NCI-H1694 (cell line): ENCODE measurements around the gene ITGA8.
"Not testable (repeated sequence)": the region's sequence is repeated elsewhere in the genome, so short reads cannot be mapped to it uniquely, and the experiment has no call there.

Experiments used
- DNase-seq: peaks from one replicate; lab custom pipeline; 2025; lab: John Stamatoyannopoulos, UW

The ITGA8 gene

DNA sequence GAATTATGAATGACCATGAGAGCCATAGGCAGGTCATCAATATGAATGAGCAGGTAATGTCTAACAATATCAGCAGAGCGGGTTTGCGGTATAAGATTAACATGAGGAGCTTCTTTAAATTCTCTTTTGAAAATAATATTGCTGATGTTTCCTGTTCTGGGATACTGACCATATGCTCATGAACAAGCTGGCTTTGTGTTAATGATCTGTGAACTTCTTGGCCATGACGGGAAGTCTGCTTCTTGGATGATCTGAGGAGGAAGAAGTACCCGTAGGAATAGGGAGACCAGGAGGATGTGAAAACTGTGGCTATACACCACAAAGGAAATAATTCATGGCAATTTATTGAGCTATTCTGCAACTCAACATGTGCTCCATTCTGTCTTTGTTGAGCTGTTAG, 38.6 kb downstream of the ITGA8 start:
- DNase-seq = no peak

DNA sequence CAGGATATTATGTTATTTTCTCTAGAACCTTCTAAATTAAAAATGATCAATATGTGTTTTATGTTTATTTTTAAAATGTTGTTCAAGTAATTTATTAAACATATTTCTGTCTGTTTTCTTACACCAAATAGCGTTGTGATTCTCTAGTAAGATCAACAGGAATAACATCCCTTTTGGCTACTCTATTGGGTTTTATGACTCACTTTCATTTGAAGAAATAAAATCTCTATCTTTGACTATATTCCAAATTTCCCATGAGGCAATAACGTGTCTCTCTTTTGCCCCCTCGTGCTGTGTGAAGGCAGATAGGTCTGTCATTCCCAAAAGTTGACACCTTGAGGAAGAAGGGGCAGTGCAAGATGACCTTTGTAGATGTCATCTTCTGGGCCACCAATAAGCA, 40.9 kb downstream of the ITGA8 start:
- no peak for DNase-seq

DNA sequence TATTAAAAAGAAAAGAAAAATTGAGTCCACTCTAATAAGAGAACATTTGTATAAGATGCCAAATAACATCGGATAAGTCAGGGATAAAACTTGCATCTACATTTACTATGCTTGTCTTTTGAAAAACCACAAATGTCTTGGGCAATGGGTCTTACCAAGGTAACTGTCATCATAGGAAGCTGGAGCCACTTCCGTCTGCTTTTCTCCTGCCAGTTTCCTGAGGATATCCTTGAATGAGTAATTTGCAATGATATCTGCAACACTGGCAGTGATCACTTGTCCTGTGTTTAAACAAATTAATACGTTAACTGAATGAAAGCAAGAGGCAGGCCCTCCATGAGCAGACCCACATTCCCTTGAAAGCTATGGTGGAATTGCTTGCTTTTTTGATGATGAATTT, 47.3 kb downstream of the ITGA8 start:
- DNase-seq = no peak

DNA sequence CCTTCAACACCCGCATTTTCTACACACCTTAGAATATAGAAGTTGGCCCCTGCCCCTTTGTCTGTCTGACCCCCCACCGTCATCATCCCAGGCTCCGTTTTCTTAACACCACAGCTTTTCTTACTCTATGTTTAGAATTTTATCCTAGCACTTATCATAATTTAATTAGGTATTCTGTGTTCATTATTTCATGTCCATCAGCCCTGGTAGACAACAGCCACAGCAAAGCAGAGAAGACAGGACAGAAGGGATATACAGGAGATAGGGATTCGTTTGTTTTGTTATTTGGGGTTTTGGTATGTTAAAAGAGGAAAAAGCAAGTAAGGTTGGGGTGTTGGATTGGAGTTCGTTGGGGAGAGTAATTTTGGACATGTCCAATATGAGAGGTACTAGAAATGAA, 48.8 kb downstream of the ITGA8 start:
- DNase-seq = no peak

DNA sequence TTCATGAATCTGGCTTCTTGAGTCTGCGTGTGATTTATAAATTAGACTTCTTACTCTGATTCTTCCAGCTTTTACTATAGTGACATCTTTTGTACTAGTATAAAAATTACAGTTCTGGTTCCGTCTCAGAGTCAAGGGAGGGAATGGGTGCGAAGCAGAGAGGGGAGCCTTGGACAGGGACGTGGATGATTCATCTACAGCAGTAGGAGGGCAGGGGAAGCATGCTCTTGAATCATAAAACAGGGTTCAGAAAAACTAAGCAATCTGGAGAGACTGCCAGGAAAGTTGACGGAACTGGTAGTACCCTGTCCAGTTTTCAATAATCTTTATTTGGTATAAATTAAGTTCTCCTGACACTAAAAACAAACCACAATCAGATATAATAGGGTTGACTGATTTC, 58.1 kb downstream of the ITGA8 start:
- DNase-seq = no peak

DNA sequence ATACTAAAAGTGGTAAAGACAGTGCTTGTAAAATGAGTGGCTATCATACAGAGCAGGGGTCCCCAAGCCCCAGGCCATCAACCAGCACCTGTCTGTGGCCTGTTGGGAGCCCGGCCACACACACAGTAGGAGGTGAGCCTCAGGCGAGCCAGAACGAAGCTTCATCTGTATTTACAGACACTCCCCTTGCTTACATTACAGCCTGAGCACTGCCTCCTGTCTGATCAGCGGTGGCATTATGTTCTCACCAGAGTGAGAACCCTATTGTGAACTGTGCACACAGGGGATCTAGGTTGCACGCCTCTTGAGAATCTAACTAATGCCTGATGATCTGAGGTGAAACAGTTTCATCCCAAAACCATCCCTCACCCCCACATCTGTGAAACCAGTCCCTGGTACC, 58.7 kb downstream of the ITGA8 start:
- no peak for DNase-seq

DNA sequence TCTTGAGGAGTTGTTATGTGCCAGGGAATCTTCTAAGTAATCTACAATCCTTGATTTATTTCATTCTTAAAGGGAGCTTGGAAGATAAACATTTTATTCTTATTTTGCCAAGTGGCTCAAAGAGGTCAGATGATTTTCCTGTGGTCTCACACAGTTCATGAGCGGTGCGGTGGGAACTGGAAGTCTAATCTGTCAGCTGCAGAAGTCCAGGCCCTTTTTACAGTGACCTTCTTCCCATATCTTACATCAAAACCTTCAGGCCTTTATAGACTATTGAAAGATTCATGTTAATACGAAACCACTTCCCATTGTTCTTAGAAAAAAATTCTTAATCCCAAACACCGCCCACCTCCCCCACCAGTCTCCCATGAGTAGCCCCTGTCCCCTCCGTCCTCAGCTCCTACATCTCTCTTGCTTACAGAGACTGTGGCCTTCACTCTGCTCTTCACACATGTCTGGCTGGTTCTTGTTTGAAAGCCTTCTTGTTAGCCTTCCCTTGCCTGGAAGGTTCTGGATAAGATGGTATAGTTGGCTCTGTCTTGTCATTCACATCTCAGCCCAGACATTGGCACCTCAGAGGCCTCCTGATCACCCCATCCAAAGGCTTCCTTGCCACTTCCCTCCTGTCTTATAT, 61.5 kb downstream of the ITGA8 start:
- no peak for DNase-seq

DNA sequence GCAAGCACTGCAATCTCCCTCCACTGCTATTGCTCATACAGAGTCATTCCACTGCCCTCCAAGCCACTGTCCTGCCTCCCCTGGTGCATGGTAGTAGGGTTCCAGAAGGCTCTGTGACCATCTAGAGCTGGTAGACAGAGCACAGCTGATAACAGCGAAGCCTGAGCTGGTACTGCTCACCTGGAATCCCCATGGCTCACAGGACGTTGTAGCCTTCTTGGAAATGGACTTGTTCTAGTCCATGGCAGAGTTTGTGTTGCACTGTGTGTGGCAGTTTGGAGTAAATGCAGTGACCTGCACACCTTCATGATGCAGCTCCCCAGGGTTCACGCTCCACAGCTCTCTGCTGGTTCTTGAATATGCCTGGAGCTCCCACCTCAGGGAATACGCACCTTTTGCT, 67.0 kb downstream of the ITGA8 start:
- no peak for DNase-seq

DNA sequence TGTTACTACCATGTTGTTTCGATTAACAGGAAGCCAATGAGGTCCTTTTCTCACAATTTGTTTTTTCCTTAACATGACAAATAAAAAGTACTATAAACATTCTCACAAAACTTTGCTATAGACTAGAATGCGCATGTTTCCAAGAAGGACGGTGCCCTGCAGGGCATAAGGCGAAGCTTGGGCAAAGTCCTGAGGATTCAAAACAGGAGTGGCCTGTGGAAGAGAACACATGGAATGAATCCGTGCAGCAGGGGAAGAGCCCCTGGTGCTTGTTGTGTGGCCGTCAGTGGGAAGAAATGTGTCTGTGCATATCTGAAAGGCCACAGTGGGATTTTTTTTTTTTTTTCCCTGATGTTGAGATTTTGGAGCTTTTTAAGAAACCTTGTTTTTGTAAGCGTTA, 67.6 kb downstream of the ITGA8 start:
- DNase-seq = no peak

DNA sequence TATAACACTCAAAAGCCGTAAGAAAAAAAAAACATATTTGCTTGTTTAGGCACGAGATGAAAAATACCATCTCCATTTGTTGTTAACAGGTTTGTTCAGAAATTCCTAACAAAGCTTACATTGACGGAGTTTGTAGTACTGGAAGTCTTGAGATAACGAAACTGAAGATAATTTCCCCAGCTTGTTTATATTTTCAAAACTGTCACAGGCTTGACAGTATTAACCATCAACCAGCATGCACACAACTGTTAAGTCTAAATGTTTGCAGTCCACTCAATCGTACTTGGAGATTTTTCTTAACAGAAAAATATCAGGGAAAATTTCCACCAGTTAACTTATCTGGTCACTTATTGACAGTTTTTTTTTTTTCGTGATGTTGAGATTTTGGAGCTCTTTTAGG, 68.5 kb downstream of the ITGA8 start:
- no peak for DNase-seq

DNA sequence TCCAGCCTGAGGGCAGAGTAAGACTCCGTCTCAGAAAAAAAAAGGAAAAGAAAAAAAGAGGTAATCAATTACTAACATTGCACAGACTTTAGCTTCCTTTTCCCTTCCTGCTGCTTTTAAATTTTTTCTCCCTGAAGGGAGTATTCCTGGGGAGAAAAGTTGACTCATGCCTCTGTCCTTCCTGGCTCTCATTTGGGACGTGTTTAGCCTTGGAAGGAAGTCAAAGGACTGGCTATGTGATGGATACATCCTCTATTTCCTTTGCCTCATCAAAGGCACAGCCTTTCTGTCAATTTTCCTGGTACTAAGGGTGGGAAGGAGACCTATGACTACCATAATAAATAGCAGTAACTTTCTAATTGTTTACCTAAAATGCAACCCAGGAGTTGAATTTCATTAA, 77.6 kb downstream of the ITGA8 start:
- DNase-seq = no peak

DNA sequence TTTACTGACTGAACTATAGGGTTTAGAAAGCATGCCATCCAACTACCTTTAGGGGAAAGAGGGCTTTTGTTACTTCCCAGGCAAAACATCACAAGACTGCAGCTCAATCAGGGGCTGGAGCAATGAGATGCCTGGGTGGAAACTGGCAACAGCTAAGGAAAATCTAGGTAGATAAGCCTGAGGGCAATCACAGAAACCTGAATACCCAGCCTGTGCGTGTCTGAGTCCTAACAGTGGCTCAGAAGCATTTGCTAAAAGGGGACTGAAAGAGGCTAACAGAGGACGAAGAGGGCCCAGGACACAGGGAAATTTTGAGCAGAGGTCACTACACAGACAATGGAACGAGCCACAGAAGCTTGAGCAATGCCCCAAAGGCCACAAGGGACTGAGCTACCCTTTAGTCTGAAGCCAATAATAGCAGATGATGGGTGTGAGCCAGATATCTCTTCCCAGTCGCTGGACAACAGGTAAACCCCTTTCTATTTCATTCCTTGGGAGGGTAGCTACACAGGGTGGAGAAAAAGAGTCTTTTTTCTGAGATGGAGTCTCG, 79.1 kb downstream of the ITGA8 start:
- DNase-seq = no peak

DNA sequence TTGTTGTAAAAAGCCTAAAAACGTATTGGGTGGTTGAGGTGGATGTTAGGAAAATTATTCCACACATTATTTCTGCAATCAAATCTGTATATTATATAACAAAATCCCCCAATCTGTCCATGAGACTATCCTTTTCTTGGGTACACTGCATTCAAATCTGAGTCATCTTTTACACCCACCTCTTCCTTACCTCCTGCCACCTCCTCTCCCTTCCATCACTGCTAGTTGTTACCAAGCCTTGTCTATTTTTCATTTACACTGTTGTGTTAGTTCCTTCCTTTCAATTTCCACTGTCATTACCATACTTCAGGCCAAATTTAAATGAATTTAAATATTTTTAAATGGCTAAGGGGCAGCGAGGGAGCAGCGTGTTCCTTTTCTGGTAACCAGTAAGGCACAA, 83.3 kb downstream of the ITGA8 start:
- no peak for DNase-seq

DNA sequence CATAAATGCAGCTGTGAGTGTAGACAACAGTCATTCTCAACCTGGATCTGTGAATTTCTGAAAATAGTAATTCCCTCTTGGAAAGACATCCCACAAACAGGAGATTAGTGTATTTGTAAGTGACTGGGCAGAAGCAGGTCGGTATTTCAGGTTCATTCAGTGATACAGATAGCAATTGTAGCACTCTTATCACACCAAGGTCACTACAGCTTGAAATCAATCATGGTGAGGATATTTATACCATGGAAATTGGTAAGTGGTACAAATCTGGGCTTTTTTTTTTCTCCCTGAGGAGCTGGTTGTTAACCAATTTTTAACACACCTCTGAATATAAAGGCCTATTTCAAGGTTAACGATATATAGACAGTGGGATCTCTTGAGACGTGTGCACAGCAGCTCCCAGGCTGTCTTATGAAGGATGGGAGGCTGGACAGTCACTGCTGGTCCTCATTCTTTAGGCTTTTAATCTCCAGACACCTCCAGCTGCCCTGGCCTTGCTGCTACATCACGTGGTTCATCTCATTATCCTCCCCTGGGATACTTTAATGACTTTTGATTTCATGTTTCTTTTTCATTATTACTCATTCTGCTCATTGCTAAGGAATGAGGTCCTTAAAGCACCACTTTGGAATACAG, 87.1 kb downstream of the ITGA8 start:
- DNase-seq = no peak

DNA sequence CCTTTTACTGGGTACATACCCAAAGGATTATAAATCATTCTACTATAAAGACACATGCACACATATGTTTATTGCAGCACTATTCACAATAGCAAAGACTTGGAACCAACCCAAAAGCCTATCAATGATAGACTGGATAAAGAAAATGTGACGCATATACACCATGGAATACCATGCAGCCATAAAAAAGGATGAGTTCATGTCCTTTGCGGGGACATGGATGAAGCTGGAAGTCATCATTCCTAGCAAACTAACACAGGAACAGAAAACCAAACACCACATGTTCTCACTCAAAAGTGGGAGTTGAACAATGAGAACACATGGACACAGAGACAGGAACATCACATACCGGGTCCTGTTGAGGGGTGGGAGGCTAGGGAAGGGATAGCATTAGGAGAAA, 88.5 kb downstream of the ITGA8 start:
- not testable (repeated sequence) for DNase-seq

DNA sequence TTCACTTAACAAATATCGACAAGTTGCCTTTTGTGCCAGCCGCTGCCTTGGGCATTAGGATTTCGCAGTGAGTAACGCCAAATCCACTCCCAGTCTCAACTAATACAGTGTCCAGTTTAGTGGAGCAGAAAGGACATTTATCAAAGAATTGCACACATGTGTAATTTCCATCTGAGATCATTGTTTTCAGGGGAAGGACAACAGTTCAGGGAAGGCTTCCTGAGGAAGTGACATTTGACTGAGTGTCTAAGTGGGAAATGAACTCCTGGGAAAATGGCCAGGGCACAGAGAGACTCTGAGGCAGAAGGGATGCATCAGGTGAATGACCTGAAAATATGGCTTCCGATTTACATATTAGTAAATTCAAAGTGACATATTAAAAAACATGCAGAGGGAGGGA, 89.4 kb downstream of the ITGA8 start:
- DNase-seq = no peak

DNA sequence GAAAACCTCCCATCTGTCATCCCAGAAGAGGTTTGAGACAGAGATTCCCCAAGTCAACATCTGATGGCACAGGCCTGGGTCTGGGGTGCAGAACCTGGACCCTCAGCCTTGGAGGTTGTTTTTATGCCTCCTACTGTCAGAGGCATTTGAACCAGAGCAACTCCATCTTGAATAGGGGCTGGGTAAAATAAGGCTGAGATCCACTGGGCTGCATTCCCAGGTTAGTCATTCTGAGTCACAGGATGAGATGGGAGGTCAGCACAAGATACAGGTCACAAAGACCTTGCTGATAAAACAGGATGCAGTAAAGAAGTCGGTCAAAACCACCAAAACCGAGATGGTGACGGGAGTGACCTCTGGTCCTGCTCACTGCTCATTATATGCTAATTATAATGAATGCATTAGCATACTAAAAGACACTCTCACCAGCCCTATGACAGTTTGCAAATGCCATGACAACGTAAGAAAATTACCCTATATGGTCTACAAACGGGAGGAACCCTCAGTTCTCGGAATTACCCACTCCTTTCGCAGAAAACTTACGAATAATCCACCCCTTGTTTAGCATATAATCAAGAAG, 92.0 kb downstream of the ITGA8 start:
- no peak for DNase-seq

DNA sequence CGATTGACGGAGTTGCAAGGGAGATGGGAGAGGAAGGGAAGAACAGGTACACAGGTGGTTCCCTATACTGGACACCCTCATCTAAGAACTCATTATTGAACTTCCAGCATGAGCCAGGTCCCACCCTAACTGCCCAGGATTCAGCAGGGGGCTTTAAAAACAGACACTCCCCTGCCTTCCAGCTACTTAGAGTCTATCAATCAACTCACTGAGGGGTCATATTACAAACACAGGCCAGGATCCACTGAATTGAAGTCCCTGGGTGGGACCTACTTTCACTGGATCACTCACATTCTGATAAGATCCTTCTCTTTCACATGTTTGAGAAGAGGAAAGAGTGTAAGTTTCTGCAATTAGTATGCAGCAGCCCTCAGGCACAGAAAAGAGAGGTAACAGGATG, 92.8 kb downstream of the ITGA8 start:
- DNase-seq = no peak

DNA sequence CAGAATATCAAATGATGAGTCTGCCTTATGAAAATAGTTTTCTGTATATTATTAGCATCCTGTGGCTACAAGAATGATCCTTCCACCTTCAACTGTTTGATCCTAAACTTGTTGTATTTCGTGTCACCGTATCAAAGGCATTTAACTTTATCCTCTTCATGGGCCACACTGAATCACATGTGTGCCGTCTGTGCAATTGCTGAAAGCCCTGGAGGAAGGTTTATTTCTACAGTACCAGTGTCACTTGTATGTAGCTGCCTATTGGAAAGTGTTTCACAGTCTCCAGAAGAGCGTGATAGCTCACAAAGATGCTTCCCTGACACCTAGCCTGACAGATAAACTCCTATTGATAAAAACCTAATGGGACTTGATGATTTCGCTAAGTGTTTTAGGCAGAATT, 94.5 kb downstream of the ITGA8 start:
- no peak for DNase-seq

DNA sequence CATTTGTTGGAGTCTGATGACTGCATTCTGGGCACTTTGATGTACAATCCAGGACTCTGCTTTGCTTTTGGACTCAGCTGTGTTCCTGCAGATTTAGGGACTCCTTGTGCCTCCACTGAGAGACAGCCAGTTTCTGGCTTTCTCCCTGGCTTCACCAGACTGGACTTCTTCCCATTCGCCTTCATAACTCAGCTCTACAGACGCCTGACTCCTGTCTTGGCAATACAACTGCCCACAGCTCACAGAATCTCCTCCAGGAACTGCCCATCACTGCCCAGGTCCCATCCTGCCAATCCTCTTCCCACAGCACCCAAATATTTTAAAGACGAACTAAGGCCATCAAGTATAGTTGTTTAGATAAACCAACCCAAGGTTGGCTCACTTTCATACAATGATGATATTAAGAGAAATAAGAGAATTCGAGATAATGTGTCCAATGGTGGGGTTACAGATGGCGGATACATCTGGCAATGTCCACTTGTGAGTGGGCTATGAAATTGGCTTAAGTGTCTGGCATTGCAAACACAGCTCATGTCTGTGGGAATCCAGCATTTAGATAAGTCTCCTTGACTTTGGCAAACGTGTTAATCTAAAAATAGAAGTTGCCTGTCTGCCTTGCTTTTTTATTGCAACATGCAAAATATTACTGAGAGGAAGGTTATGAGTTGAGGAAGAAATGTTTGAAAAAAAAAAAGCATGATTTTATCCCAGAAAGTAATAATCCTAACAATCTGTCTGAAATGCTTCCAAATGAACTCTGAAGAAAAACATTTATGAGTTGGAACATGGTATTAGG, 95.1 kb downstream of the ITGA8 start:
- DNase-seq = no peak

DNA sequence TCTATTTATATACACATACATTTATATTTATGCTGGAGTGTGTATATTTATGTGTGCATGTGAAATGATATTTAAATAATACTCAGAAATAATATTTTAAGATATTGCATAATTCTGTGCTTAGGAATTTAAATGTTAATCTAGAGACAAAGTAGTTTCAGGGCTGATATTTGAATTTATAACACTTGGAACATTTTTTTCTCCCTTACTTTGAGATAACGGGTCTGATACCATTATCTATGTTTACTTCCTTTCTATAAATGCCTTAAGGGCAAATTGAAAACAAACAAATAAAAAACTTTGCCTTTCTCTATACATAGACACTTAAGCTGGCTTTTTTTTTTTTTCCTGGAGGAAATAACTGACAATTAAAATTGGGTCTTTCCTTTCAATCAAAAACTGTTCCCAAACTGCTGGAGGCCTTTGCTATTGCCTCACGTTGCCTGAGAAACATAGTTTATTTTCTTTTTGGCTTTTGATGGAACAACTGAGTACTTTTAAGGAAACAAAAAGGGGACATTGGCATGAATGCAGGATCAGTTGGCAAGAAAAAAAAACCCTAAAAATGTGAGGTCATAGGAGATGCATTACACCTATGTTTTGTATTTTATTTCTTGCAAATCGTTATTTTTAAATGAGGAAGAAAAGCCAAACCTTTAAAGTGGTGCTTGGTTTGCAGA, 98.7 kb downstream of the ITGA8 start:
- no peak for DNase-seq

DNA sequence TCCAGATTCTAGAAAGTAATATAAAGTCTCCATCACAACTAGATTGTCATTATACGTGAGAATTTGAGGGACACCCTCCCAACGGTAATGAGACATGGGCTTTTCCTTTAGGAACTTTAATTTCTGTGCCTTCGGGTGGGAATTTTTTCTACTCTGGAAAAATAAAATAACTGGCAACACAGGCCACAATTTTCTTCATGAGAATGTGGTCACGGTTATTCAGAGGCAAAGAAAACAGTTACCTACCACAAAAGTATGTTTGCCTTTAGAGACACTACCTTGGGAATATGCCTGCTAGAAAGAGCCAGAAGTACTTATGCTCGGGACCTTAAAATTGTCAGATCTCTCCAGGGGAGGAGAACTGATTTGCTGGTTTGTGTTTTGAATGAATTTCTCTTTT, 99.4 kb downstream of the ITGA8 start:
- no peak for DNase-seq
